Body of pancreas (tissue), 4 donors: ENCODE data around the gene MGAT4D.

ENCODE experiments used
- POLR2A ChIP-seq, 3 donors: fragments of 450-650 bp; IDR thresholded peaks; one replicate each; pipeline ENCODE4 v1.6.1; 2016; ENCODE audit warnings: antibody characterized with exemption in 3 of 3, mild to moderate bottlenecking in 2 of 3
- TF ChIP-seq, protein P1 (sequence below), 7 experiments: fragments of 450-650 bp in 4 of 7; fragments of 200-600 bp in 3 of 7; sonication (generic) in 3 of 7; IDR thresholded peaks; one replicate each; pipeline ENCODE4 v1.5.1; 2016 to 2019; ENCODE audit warnings: antibody characterized with exemption in 7 of 7

DNA sequence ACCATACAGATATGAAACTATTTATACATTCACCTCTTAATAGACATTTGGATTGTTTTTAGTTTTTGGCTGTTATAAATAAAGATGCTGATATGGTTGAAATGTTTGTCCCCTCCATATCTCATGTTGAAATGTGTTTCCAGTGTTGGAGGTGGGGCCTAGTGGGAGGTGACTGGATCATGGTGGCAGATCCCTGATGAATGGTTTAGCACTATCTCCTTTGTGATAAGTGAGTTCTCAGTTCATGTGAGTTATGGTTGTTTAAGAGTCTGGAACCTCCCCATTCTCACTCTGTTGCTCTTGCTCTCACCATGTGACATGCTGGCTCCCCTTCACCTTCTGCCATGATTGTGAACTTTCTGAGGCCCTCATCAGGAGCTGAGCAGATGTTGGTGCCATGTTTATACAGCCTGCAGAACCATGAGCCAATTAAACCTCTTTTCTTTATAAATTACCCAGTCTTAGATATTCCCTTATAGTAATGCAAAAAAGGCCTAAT, 58.4 kb downstream of the MGAT4D start:
- TF ChIP-seq, protein P1, sequence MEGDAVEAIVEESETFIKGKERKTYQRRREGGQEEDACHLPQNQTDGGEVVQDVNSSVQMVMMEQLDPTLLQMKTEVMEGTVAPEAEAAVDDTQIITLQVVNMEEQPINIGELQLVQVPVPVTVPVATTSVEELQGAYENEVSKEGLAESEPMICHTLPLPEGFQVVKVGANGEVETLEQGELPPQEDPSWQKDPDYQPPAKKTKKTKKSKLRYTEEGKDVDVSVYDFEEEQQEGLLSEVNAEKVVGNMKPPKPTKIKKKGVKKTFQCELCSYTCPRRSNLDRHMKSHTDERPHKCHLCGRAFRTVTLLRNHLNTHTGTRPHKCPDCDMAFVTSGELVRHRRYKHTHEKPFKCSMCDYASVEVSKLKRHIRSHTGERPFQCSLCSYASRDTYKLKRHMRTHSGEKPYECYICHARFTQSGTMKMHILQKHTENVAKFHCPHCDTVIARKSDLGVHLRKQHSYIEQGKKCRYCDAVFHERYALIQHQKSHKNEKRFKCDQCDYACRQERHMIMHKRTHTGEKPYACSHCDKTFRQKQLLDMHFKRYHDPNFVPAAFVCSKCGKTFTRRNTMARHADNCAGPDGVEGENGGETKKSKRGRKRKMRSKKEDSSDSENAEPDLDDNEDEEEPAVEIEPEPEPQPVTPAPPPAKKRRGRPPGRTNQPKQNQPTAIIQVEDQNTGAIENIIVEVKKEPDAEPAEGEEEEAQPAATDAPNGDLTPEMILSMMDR (IDR thresholded peaks at IDR 0.05): no peak
- no peak for TF ChIP-seq POLR2A (IDR thresholded peaks at IDR 0.05)
